HEK293 (cell line): ENCODE measurements around the gene HTATIP2.
A peak's percentile ranks its signal among the peaks of the same experiment; 100 is the strongest.

Experiments
- CTCF ChIA-PET: fragments of 350-600 bp; formaldehyde crosslinking; extraction: SDS; loops from one replicate; lab custom pipeline; 2021; ENCODE audit warnings: antibody characterized with exemption; lab: Yijun Ruan, JAX
- POLR2A ChIA-PET: fragments of 300-600 bp; formaldehyde crosslinking; extraction: SDS; loops from one replicate; lab custom pipeline; 2020; ENCODE audit warnings: antibody characterized with exemption, inconsistent platforms; lab: Yijun Ruan, JAX
- H3K27ac ChIP-seq: fragments of 200-500 bp; sonication (Bioruptor generic); 2 replicates; pipeline ENCODE4 v1.5.1; 2014; ENCODE audit warnings: low read depth, low read length, control low read depth, inconsistent platforms; ENCODE audit errors: extremely low read depth
- H3K36me3 ChIP-seq, 2 experiments: fragments of 200-500 bp in 1 of 2; sonication (Bioruptor generic) in 1 of 2; 1 replicate in 1 of 2; 2 replicates in 1 of 2; pipeline ENCODE4 v1.5.1; 2014 to 2017; ENCODE audit warnings: inconsistent platforms in 2 of 2, low read length in 2 of 2; ENCODE audit not compliant: control insufficient read depth in 2 of 2, insufficient read depth in 1 of 2
- H3K4me1 ChIP-seq: fragments of 200-500 bp; sonication (Bioruptor generic); 2 replicates; pipeline ENCODE4 v1.5.1; 2014; ENCODE audit warnings: mild to moderate bottlenecking, low read length, inconsistent platforms; ENCODE audit not compliant: control insufficient read depth, insufficient read depth
- H3K4me3 ChIP-seq: 2 replicates; pipeline ENCODE4 v1.5.1; 2011; ENCODE audit warnings: low read depth, mild to moderate bottlenecking, control low read depth, low read length, moderate library complexity
- H3K9me3 ChIP-seq: fragments of 200-500 bp; sonication (Bioruptor generic); 2 replicates; pipeline ENCODE4 v1.5.1; 2014; ENCODE audit warnings: low read depth, low read length, inconsistent platforms; ENCODE audit not compliant: control insufficient read depth, insufficient read depth
- MYNN ChIP-seq: fragments of 450-650 bp; formaldehyde crosslinking; IDR thresholded peaks from 2 replicates; pipeline ENCODE4 v1.5.1; 2016; ENCODE audit warnings: missing biosample characterization, missing genetic modification characterization, borderline replicate concordance
- PATZ1 ChIP-seq: fragments of 450-650 bp; formaldehyde crosslinking; IDR thresholded peaks from 2 replicates; pipeline ENCODE4 v1.5.1; 2016; ENCODE audit warnings: missing biosample characterization, missing genetic modification characterization
- PRDM10 ChIP-seq: fragments of 450-650 bp; formaldehyde crosslinking; IDR thresholded peaks from 2 replicates; pipeline ENCODE4 v1.5.1; 2016; ENCODE audit warnings: missing biosample characterization, missing genetic modification characterization
- PRDM2 ChIP-seq: fragments of 450-650 bp; formaldehyde crosslinking; IDR thresholded peaks from 2 replicates; pipeline ENCODE4 v1.5.1; 2016; ENCODE audit warnings: missing biosample characterization, missing genetic modification characterization, borderline replicate concordance
- PRDM6 ChIP-seq: fragments of 450-650 bp; formaldehyde crosslinking; IDR thresholded peaks from 2 replicates; pipeline ENCODE4 v1.5.1; 2017; ENCODE audit warnings: missing biosample characterization, missing genetic modification characterization
- SCRT1 ChIP-seq: fragments of 450-650 bp; formaldehyde crosslinking; IDR thresholded peaks from 2 replicates; pipeline ENCODE4 v1.5.1; 2016; ENCODE audit warnings: missing biosample characterization, missing genetic modification characterization, borderline replicate concordance
- ZBTB44 ChIP-seq: fragments of 450-650 bp; IDR thresholded peaks from 2 replicates; pipeline ENCODE4 v1.5.1; 2018; ENCODE audit warnings: missing biosample characterization, mild to moderate bottlenecking, missing genetic modification characterization
- ZNF341 ChIP-seq: fragments of 450-650 bp; formaldehyde crosslinking; IDR thresholded peaks from 2 replicates; pipeline ENCODE4; 2016; ENCODE audit warnings: low read depth, missing biosample characterization, missing genetic modification characterization
- ZNF350 ChIP-seq: fragments of 450-650 bp; formaldehyde crosslinking; IDR thresholded peaks from 2 replicates; pipeline ENCODE4 v1.5.0; 2017; ENCODE audit warnings: missing biosample characterization, mild to moderate bottlenecking, missing genetic modification characterization
- ZNF426 ChIP-seq: fragments of 450-650 bp; formaldehyde crosslinking; IDR thresholded peaks from 2 replicates; pipeline ENCODE4 v1.5.1; 2017; ENCODE audit warnings: missing biosample characterization, missing genetic modification characterization, mild to moderate bottlenecking, inconsistent platforms, moderate library complexity
- ZNF449 ChIP-seq: fragments of 450-650 bp; formaldehyde crosslinking; IDR thresholded peaks from 2 replicates; pipeline ENCODE4 v1.5.1; 2017; ENCODE audit warnings: missing biosample characterization, mild to moderate bottlenecking, missing genetic modification characterization, moderate library complexity
- ZNF626 ChIP-seq: fragments of 450-650 bp; sonication (Bioruptor Pico); formaldehyde crosslinking; IDR thresholded peaks from 2 replicates; pipeline ENCODE4 v1.5.1; 2018; ENCODE audit warnings: missing biosample characterization, missing genetic modification characterization, inconsistent platforms
- ZNF677 ChIP-seq: fragments of 450-650 bp; IDR thresholded peaks from 2 replicates; pipeline ENCODE4 v1.5.0; 2018; ENCODE audit warnings: missing biosample characterization, mild to moderate bottlenecking, missing genetic modification characterization, moderate library complexity

Gene HTATIP2

GRCh38 chr11:20373147-20373546 is 9.6 kb downstream of the HTATIP2 start (continued):
- TF ChIP-seq PRDM2 (no peak), SCRT1 (tag by site-specific recombination) (no peak)
- TF ChIP-seq, all 188 proteins: peak for 0

GRCh38 chr11:20373568-20374209 is 10.2 kb downstream of the HTATIP2 start:
- peaks cover 0 to 18% of the 10 kb centered on the region in 2 experiments; a peak in 1 of 3 replicates for H3K36me3 ChIP-seq
- no peak overlapping the region for H3K27ac ChIP-seq
- H3K4me1 ChIP-seq: no peaks in the 10 kb centered on the region
- peak; percentile 57 for TF ChIP-seq PRDM6 (tag by site-specific recombination)
- TF ChIP-seq PRDM10 (tag by site-specific recombination): no peak
- TF ChIP-seq, all 188 proteins: peak for 1
- H3K4me3 ChIP-seq: no peak overlapping the region
- CTCF ChIA-PET: interaction anchor here (1.1 kb wide), 1 partner anchor 19 kb away, joined by 6 read pairs; no protein-coding TSS in a partner anchor
- POLR2A ChIA-PET: no interaction called here
- no peaks in the 10 kb centered on the region for H3K9me3 ChIP-seq

GRCh38 chr11:20374741-20375300 is 11.3 kb downstream of the HTATIP2 start:
- Histone ChIP-seq H3K9me3 (no peaks in the 10 kb centered on the region), H3K27ac (no peak overlapping the region), H3K36me3 (peaks cover 0 to 29% of the 10 kb centered on the region in 2 experiments; a peak in 1 of 3 replicates), H3K4me3 (no peak overlapping the region), H3K4me1 (no peaks in the 10 kb centered on the region)
- ChIA-PET CTCF (interaction anchor here (0.7 to 1.1 kb wide), 2 partner anchors 12 to 20 kb away, joined by 3 to 6 read pairs; no protein-coding TSS in a partner anchor), POLR2A (no interaction called here)
- no peak for TF ChIP-seq ZNF677 (tag by site-specific recombination)
- TF ChIP-seq ZNF350: no peak
- TF ChIP-seq MYNN (tag by site-specific recombination): no peak
- TF ChIP-seq ZNF626: no peak
- TF ChIP-seq ZBTB44 (tag by site-specific recombination): no peak
- no peak for TF ChIP-seq PATZ1 (tag by site-specific recombination)
- TF ChIP-seq ZNF449 (tag by site-specific recombination): no peak
- no peak for TF ChIP-seq ZNF341
- no peak for TF ChIP-seq ZNF426 (tag by site-specific recombination)
